SK-N-SH treated with all-trans-retinoic acid at 6 μM for 48 hours (cell line): ENCODE results near the gene PRSS38.

Experiments used
- ATAC-seq: fragments of 200-7000 bp; cut with Tn5 transposase; 3 replicates; pipeline ENCODE4 v1.9.1; 2020; ENCODE audit warnings: mild to moderate bottlenecking, moderate library complexity
- ARNTL ChIP-seq: fragments of 450-650 bp; formaldehyde crosslinking; IDR thresholded peaks from 2 replicates; pipeline ENCODE4 v1.5.0; 2020; ENCODE audit warnings: low read depth, mild to moderate bottlenecking, moderate library complexity, borderline replicate concordance
- BACH2 ChIP-seq: fragments of 250-450 bp; sonication (Bioruptor Pico); IDR thresholded peaks from 2 replicates; pipeline ENCODE4 v1.9.0; 2021; ENCODE audit warnings: mild to moderate bottlenecking, borderline replicate concordance
- CSDC2 ChIP-seq: fragments of 250-450 bp; sonication (Bioruptor Pico); IDR thresholded peaks from 2 replicates; pipeline ENCODE4 v1.5.0; 2020; ENCODE audit warnings: mild to moderate bottlenecking, moderate library complexity
- ESRRG ChIP-seq: fragments of 250-450 bp; sonication (Bioruptor Pico); IDR thresholded peaks from 2 replicates; pipeline ENCODE4 v1.6.1; 2021; ENCODE audit warnings: mild to moderate bottlenecking
- GLIS3 ChIP-seq: fragments of 250-450 bp; sonication (Bioruptor Pico); IDR thresholded peaks from 2 replicates; pipeline ENCODE4 v1.5.0; 2020; ENCODE audit warnings: mild to moderate bottlenecking, moderate library complexity
- OSR1 ChIP-seq: fragments of 250-450 bp; sonication (Bioruptor Pico); IDR thresholded peaks from 2 replicates; pipeline ENCODE4 v1.8.0; 2022; ENCODE audit warnings: moderate library complexity, mild to moderate bottlenecking, inconsistent platforms
- PATZ1 ChIP-seq: fragments of 250-450 bp; sonication (Bioruptor Pico); IDR thresholded peaks from 2 replicates; pipeline ENCODE4 v1.8.0; 2020; ENCODE audit warnings: mild to moderate bottlenecking, moderate library complexity, borderline replicate concordance
- PPARA ChIP-seq: fragments of 250-450 bp; sonication (Bioruptor Pico); IDR thresholded peaks from 2 replicates; pipeline ENCODE4 v1.5.0; 2020; ENCODE audit warnings: mild to moderate bottlenecking, borderline replicate concordance
- RARB ChIP-seq: fragments of 250-450 bp; sonication (Bioruptor Pico); IDR thresholded peaks from 2 replicates; pipeline ENCODE4 v1.8.0; 2021; ENCODE audit warnings: mild to moderate bottlenecking, moderate library complexity
- SNAI2 ChIP-seq: fragments of 250-450 bp; sonication (Bioruptor Pico); IDR thresholded peaks from 2 replicates; pipeline ENCODE4 v1.5.0; 2020; ENCODE audit warnings: mild to moderate bottlenecking, moderate library complexity
- TCF4 ChIP-seq: fragments of 250-450 bp; sonication (Bioruptor Pico); IDR thresholded peaks from 2 replicates; pipeline ENCODE4 v1.8.0; 2021; ENCODE audit warnings: mild to moderate bottlenecking, moderate library complexity, borderline replicate concordance
- TSHZ2 ChIP-seq: fragments of 250-450 bp; sonication (Bioruptor Pico); IDR thresholded peaks from 2 replicates; pipeline ENCODE4 v1.5.0; 2020; ENCODE audit warnings: mild to moderate bottlenecking, moderate library complexity
- ZC3H10 ChIP-seq: fragments of 250-450 bp; sonication (Bioruptor Pico); IDR thresholded peaks from 2 replicates; pipeline ENCODE4 v1.5.1; 2021; ENCODE audit warnings: mild to moderate bottlenecking, moderate library complexity
- ZFP3 ChIP-seq: fragments of 250-450 bp; sonication (Bioruptor Pico); IDR thresholded peaks from 2 replicates; pipeline ENCODE4 v1.5.0; 2020; ENCODE audit warnings: mild to moderate bottlenecking, moderate library complexity
- ZNF565 ChIP-seq: fragments of 450-650 bp; formaldehyde crosslinking; conservative IDR thresholded peaks from 2 replicates; pipeline ENCODE4 v1.5.0; 2020; ENCODE audit warnings: low read depth, mild to moderate bottlenecking, moderate library complexity
- ZNF70 ChIP-seq: fragments of 450-650 bp; formaldehyde crosslinking; IDR thresholded peaks from 2 replicates; pipeline ENCODE4 v1.5.0; 2020; ENCODE audit warnings: mild to moderate bottlenecking, moderate library complexity
- TF ChIP-seq, protein P1 (sequence below): fragments of 250-450 bp; sonication (Bioruptor Pico); IDR thresholded peaks from 2 replicates; pipeline ENCODE4 v1.5.1; 2021; ENCODE audit warnings: mild to moderate bottlenecking, moderate library complexity
- TF ChIP-seq, protein P2 (sequence below): fragments of 250-450 bp; sonication (Bioruptor Pico); IDR thresholded peaks from 2 replicates; pipeline ENCODE4 v1.5.1; 2020; ENCODE audit warnings: low read depth, mild to moderate bottlenecking, moderate library complexity

The PRSS38 gene

DNA sequence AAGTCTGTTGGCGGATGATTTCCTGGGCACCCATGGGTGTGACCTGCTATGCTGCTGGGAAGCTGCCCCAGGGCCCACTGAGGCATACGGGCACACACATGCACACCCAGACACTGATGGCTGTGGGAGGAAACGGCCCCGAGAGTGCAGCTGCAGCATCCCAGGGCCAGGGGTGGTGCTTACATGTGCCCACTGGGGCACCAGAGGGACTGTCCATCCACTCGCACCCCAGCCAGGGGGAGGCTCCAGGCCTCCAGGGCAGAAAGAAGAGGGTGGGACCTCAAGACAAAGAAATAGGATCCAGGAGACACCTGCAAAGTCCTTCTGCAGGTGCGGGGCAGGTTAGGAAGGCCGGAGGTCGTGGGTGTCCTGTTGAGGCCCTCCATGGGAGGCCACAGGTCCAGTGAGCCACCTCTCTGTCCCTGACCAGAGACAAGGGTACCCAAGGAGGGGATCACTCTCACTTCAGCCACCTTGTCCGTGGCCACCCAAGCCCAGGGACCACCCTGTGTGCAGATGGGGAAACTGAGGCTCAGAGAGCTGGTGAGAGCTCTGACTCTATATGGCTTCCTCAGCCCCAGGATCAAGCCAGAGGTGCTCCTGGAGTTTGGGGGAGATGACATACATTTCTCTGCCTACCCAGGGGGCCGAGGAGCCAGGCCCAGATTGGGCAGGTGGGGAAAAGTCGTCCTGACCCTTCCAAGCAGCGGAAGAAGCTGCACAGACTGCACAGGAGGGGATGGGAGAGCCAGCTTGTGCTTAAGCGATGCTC is 75.2 kb downstream of the PRSS38 start:
- ATAC-seq = no peak
- TF ChIP-seq, protein P1, sequence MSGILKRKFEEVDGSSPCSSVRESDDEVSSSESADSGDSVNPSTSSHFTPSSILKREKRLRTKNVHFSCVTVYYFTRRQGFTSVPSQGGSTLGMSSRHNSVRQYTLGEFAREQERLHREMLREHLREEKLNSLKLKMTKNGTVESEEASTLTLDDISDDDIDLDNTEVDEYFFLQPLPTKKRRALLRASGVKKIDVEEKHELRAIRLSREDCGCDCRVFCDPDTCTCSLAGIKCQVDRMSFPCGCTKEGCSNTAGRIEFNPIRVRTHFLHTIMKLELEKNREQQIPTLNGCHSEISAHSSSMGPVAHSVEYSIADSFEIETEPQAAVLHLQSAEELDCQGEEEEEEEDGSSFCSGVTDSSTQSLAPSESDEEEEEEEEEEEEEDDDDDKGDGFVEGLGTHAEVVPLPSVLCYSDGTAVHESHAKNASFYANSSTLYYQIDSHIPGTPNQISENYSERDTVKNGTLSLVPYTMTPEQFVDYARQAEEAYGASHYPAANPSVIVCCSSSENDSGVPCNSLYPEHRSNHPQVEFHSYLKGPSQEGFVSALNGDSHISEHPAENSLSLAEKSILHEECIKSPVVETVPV (CRISPR knock-in tag) = no peak
- TF ChIP-seq TSHZ2 = no peak
- no peak for TF ChIP-seq ZFP3 (CRISPR knock-in tag)
- TF ChIP-seq SNAI2 (CRISPR knock-in tag) = no peak
- no peak for TF ChIP-seq GLIS3 (CRISPR knock-in tag)
- TF ChIP-seq PPARA (CRISPR knock-in tag) = no peak

DNA sequence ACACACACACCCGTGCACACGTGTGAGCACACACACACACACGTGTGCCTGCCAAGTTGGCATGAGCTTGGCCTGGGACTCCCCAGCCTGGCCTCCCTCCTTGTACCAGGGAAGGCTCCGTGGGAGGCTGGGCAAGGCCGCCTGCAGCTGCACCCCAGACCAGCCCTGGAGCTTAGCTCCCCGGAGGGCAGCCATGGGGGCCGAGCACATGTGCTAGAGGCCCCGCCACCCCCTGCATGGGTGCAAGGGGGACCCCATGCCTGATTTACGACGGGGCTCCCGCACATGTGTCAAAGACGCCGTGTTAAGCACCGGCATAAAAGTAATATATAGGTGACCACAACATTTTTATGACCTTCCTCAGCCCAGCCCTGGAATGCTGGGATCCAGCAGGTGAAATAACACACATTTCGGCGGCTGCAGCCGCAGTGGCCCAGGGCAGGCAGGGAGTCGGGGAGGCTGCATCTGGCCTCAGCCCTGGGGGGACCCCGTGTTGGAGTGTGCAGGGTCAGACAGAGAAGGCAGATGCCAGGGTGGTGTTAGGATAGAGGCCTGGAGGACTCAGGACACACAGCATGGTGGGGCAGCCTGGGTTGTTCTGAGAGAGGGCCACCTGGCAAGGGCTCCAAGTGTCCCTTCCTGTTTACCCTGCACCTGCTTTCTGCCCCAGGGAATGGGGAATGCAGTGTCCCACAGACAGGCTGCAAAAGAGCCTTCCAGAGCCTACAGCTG is 75.9 kb downstream of the PRSS38 start:
- TF ChIP-seq ESRRG = no peak
- no peak for TF ChIP-seq OSR1 (CRISPR knock-in tag)
- no peak for TF ChIP-seq CSDC2 (CRISPR knock-in tag)
- TF ChIP-seq BACH2 = no peak
- TF ChIP-seq GLIS3 (CRISPR knock-in tag) = no peak
- TF ChIP-seq, protein P1 (CRISPR knock-in tag) = no peak
- no peak for TF ChIP-seq ARNTL (CRISPR knock-in tag)
- no peak for TF ChIP-seq ZNF70 (CRISPR knock-in tag)
- TF ChIP-seq, protein P2, sequence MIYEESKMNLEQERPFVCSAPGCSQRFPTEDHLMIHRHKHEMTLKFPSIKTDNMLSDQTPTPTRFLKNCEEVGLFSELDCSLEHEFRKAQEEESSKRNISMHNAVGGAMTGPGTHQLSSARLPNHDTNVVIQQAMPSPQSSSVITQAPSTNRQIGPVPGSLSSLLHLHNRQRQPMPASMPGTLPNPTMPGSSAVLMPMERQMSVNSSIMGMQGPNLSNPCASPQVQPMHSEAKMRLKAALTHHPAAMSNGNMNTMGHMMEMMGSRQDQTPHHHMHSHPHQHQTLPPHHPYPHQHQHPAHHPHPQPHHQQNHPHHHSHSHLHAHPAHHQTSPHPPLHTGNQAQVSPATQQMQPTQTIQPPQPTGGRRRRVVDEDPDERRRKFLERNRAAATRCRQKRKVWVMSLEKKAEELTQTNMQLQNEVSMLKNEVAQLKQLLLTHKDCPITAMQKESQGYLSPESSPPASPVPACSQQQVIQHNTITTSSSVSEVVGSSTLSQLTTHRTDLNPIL (CRISPR knock-in tag) = no peak
- TF ChIP-seq RARB = no peak
- no peak for TF ChIP-seq PPARA (CRISPR knock-in tag)
- no peak for TF ChIP-seq ZC3H10 (CRISPR knock-in tag)
- no peak for TF ChIP-seq TCF4 (CRISPR knock-in tag)
- TF ChIP-seq SNAI2 (CRISPR knock-in tag) = no peak
- no peak for TF ChIP-seq ZNF565 (CRISPR knock-in tag)
- no peak for TF ChIP-seq PATZ1 (CRISPR knock-in tag)
- no peak for TF ChIP-seq TSHZ2

More for the DNA sequence above, 75.9 kb downstream of the PRSS38 start:
- no peak for ATAC-seq
